HUES48 (cell line): Measurements from ENCODE around the gene MYADML2.
A peak's percentile ranks its signal among the peaks of the same experiment; 100 is the strongest.

ENCODE experiments used
- H3K27ac ChIP-seq: one replicate; pipeline ENCODE4 v1.7.0; 2013; ENCODE audit warnings: low read depth, low read length, inconsistent platforms
- H3K27me3 ChIP-seq: 2 replicates; pipeline ENCODE4 v1.6.1; 2013; ENCODE audit warnings: mild to moderate bottlenecking, low read length; ENCODE audit not compliant: control insufficient read depth, insufficient read depth
- H3K36me3 ChIP-seq: 2 replicates; pipeline ENCODE4 v1.6.1; 2013; ENCODE audit warnings: low read length; ENCODE audit not compliant: control insufficient read depth, insufficient read depth
- H3K4me1 ChIP-seq: 2 replicates; pipeline ENCODE4 v1.6.1; 2013; ENCODE audit warnings: mild to moderate bottlenecking, low read length; ENCODE audit not compliant: control insufficient read depth, insufficient read depth
- H3K4me3 ChIP-seq: 2 replicates; pipeline ENCODE4 v1.5.1; 2013; ENCODE audit warnings: mild to moderate bottlenecking, low read depth, low read length
- H3K9ac ChIP-seq: 2 replicates; pipeline ENCODE4 v1.6.1; 2013; ENCODE audit warnings: mild to moderate bottlenecking, low read depth, low read length, moderate library complexity
- H3K9me3 ChIP-seq: 2 replicates; pipeline ENCODE4 v1.6.1; 2013; ENCODE audit warnings: low read length; ENCODE audit not compliant: control insufficient read depth, insufficient read depth

Gene MYADML2

GRCh38 chr17:81917565-81918332 lies 29.3 kb downstream of the MYADML2 start, which contains the start of gene SIRT7:
Gene SIRT7, minus strand, starts transcription at chr17:81918176. Its CDS starts 45 bp downstream, at chr17:81918131.
- H3K36me3 ChIP-seq = peaks cover 71% of the 10 kb centered on the region
- peak within 1 kb of the TSS; percentile 66 for H3K27ac ChIP-seq
- H3K9ac ChIP-seq = peak within 1 kb of the TSS; percentile 72
- H3K27me3 ChIP-seq = no peaks in the 10 kb centered on the region
- peaks cover 8% of the 10 kb centered on the region for H3K4me1 ChIP-seq
- peak within 1 kb of the TSS; percentile 83 for H3K4me3 ChIP-seq
- H3K9me3 ChIP-seq = no peaks in the 10 kb centered on the region

DNA sequence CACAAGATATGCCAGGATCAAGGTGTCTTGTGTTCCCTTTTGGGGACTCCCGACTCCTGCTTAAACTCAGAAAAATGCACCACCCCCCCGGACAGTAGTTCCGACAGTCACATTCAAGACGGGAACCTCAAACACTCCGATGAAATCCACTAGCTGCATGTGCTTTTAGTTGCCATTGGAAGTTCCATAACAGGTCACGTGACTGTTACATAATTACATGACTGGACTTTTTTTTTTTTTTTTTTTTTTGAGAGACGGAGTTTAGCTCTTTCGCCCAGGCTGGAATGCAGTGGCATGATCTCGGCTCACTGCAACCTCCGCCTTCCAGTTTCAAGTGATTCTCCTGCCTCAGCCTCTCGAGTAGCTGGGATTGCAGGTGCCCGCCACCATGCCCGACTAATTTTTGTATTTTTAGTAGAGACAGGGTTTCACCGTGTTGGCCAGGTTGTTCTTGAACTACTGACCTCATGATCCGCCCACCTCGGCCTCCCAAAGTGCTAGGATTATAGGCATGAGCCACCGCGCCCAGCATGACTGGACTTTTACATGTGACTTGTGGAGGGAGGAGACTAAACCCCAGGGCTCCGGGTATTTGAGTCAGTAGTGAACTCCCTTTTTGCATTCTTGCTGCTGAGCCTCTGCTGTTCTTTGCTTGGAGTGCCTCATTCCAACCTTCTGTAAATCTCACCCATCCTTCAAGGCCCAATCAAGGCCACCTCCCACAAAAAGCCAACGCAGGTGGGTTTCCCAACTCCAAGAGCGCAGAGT lies 30.6 kb downstream of the MYADML2 start:
- H3K4me1 ChIP-seq = peaks cover 7% of the 10 kb centered on the region
- H3K36me3 ChIP-seq = peaks cover 64% of the 10 kb centered on the region

GRCh38 chr17:81915331-81915730 lies 31.7 kb downstream of the MYADML2 start:
- H3K27ac ChIP-seq = no peak overlapping the region
- peaks cover 54% of the 10 kb centered on the region for H3K36me3 ChIP-seq

More for the DNA sequence above, 30.6 kb downstream of the MYADML2 start:
- H3K9ac ChIP-seq = no peak overlapping the region
- no peaks in the 10 kb centered on the region for H3K9me3 ChIP-seq
- no peak overlapping the region for H3K27ac ChIP-seq
- no peaks in the 10 kb centered on the region for H3K27me3 ChIP-seq
- peak overlapping the region; percentile 83; the same call in 1 of the 2 replicates for H3K4me3 ChIP-seq

GRCh38 chr17:81914103-81914850 lies 32.8 kb downstream of the MYADML2 start:
- Histone ChIP-seq H3K9ac (no peak overlapping the region), H3K27me3 (no peaks in the 10 kb centered on the region), H3K9me3 (no peaks in the 10 kb centered on the region), H3K36me3 (peaks cover 43% of the 10 kb centered on the region), H3K4me3 (no peak overlapping the region), H3K27ac (no peak overlapping the region), H3K4me1 (peaks cover 11% of the 10 kb centered on the region)

More at GRCh38 chr17:81915331-81915730, 31.7 kb downstream of the MYADML2 start:
- Histone ChIP-seq H3K4me3 (no peak overlapping the region), H3K27me3 (no peaks in the 10 kb centered on the region), H3K9ac (no peak overlapping the region), H3K9me3 (no peaks in the 10 kb centered on the region), H3K4me1 (peaks cover 7% of the 10 kb centered on the region)

- no peak overlapping the region for H3K9ac ChIP-seq
- no peaks in the 10 kb centered on the region for H3K9me3 ChIP-seq
- peaks cover 41% of the 10 kb centered on the region for H3K36me3 ChIP-seq
- H3K27me3 ChIP-seq = no peaks in the 10 kb centered on the region
- H3K27ac ChIP-seq = no peak overlapping the region
- peaks cover 11% of the 10 kb centered on the region for H3K4me1 ChIP-seq
- H3K4me3 ChIP-seq = no peak overlapping the region
Observed at GRCh38 chr17:81913394-81914102, 33.5 kb downstream of the MYADML2 start.

- Histone ChIP-seq H3K4me3 (no peak overlapping the region), H3K27ac (no peak overlapping the region), H3K36me3 (peaks cover 48% of the 10 kb centered on the region), H3K27me3 (no peaks in the 10 kb centered on the region), H3K9me3 (no peaks in the 10 kb centered on the region), H3K4me1 (peaks cover 11% of the 10 kb centered on the region), H3K9ac (no peak overlapping the region)
Observed at GRCh38 chr17:81912441-81913309, 34.4 kb downstream of the MYADML2 start.

DNA sequence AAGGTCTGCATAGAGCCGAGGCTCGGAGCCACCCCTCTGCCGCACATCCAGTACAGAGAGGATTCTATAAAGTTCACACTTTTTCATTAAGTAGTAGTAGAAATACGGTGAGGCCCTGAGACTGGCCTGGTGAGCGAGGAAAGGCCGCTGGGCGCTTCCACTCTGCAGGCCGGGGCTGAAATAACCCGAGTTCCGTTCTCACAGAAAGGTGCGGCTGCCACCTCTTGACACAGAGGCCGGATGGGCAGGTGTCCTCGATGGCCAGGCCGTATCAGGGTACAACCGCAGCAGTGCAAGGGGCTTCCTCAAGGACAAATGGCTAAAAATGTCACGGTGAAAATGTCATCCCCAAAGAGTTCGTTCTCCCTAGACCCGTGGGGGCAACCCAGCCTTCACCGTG lies 35.1 kb downstream of the MYADML2 start:
- Histone ChIP-seq H3K4me1 (peaks cover 8% of the 10 kb centered on the region), H3K9me3 (no peaks in the 10 kb centered on the region), H3K27me3 (no peaks in the 10 kb centered on the region), H3K27ac (peak overlapping the region; percentile 35), H3K9ac (no peak overlapping the region), H3K4me3 (peak overlapping the region; percentile 51; the same call in 1 of the 2 replicates), H3K36me3 (peaks cover 48% of the 10 kb centered on the region)

DNA sequence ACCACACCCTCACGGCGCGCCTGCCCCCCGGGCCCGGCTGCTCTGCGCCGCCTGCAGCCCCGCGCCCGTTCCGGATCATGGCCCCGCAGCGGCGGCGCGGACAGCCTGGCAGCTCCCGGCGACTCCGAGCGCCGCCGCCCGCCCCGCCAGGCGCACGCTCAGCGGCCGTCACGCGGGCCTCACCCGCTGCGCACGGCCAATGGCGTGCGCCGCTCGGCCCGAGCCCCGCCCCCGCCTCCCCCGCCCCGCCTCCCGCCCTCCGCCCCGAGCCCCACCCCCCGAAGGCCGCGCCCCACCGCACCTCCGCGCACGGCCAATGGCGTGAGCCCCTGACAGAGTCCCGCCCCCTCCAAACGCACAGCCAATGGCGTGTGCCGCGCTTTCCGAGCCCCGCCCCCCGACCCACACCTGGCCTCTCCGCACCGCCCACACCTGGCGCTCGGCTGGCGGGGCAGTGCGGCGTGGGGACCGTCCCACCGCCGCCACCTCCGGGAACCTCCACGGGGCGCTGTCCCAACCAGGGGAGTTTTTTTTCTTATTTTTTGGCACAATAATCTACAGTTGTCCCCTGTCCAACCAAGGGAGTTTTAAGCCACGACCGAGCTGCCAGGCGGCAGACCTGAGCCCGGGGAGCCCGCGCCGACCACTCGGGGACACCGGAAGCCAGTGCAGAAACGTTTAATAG lies 35.6 kb downstream of the MYADML2 start, which contains the start of gene PCYT2:
Gene PCYT2 (minus strand): TSS at position 123 of the 685 bp plus-strand sequence. CDS start 44 bp downstream, at position 79.
- Histone ChIP-seq H3K36me3 (peaks cover 48% of the 10 kb centered on the region), H3K4me3 (peak within 1 kb of the TSS; percentile 86), H3K9me3 (no peaks in the 10 kb centered on the region), H3K9ac (no peak within 1 kb of the TSS; the same call in 1 of the 2 replicates), H3K4me1 (0 out of 2 replicates have a peak, but pooled peaks cover 4% of the 10 kb centered on the region), H3K27me3 (no peaks in the 10 kb centered on the region), H3K27ac (peak within 1 kb of the TSS; percentile 59)

DNA sequence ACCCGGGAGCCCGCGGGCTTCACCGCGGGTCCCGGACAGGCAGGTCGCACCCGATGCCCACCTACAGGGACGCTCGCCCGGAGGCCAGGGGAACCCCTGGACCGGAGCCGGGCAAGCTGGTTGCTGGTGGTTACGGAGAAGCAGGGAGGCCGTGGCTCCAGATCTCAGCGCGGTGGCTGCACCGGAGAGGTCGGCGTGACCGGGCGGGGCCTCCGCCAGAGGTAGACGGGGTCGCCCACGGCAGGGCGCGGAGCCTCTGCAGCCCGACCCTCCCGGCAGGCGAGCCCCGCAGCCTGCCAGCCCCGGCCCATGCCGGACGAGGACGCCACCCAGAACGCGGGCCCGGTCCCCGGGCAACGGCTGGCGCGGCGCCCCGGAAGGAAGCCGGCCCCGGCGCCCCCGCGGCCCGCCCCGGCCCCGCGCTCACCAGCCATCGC lies 36.2 kb downstream of the MYADML2 start:
- Histone ChIP-seq H3K4me1 (0 out of 2 replicates have a peak, but pooled peaks cover 4% of the 10 kb centered on the region), H3K27ac (peak overlapping the region; percentile 59), H3K9ac (no peak overlapping the region; the same call in 1 of the 2 replicates), H3K4me3 (peak overlapping the region; percentile 86), H3K27me3 (no peaks in the 10 kb centered on the region), H3K36me3 (peaks cover 45% of the 10 kb centered on the region), H3K9me3 (no peaks in the 10 kb centered on the region)
